Astrocyte (in vitro differentiated cells and primary cell): Measurements from ENCODE around the gene VSTM1. TPM values are rescaled to one million over a fixed set of nuclear protein-coding genes. Genes with fewer than 3 reads are reported as not detected.

ENCODE experiments used
- DNase-seq: peaks from one replicate; pipeline ENCODE4 v3.0.0-alpha.2; 2010; ENCODE audit warnings: low read depth
- FAIRE-seq: peaks from 2 replicates; lab custom pipeline; 2011; peaks lifted over from hg19 to GRCh38; lab: Jason Lieb, UNC
- H2AFZ ChIP-seq: 2 replicates; pipeline ENCODE4 v1.6.0; 2012; ENCODE audit warnings: low read depth, low read length, inconsistent platforms
- H3K27ac ChIP-seq: 2 replicates; pipeline ENCODE4 v1.5.1; 2011; ENCODE audit warnings: low read depth, low read length, inconsistent platforms
- H3K27me3 ChIP-seq: 2 replicates; pipeline ENCODE4 v1.6.0; 2011; ENCODE audit warnings: low read length, inconsistent platforms; ENCODE audit not compliant: insufficient read depth
- H3K36me3 ChIP-seq: 2 replicates; pipeline ENCODE4 v1.5.1; 2011; ENCODE audit warnings: low read length, inconsistent platforms; ENCODE audit not compliant: insufficient read depth
- H3K4me1 ChIP-seq: 2 replicates; pipeline ENCODE4 v1.5.1; 2011; ENCODE audit warnings: low read length, inconsistent platforms; ENCODE audit not compliant: insufficient read depth
- H3K4me2 ChIP-seq: 2 replicates; pipeline ENCODE4 v1.6.0; 2012; ENCODE audit warnings: low read length, inconsistent platforms
- H3K4me3 ChIP-seq: 2 replicates; pipeline ENCODE4 v1.5.1; 2011; ENCODE audit warnings: low read depth, mild to moderate bottlenecking, low read length, inconsistent platforms; ENCODE audit not compliant: insufficient read depth
- H3K79me2 ChIP-seq: 2 replicates; pipeline ENCODE4 v1.6.0; 2012; ENCODE audit warnings: mild to moderate bottlenecking, low read length, inconsistent platforms; ENCODE audit not compliant: insufficient read depth
- H3K9ac ChIP-seq: 2 replicates; pipeline ENCODE4 v1.6.0; 2012; ENCODE audit warnings: mild to moderate bottlenecking, low read length, inconsistent platforms
- H3K9me3 ChIP-seq: 2 replicates; pipeline ENCODE4 v1.5.1; 2012; ENCODE audit warnings: low read depth, mild to moderate bottlenecking, low read length, inconsistent platforms; ENCODE audit not compliant: insufficient read depth
- H4K20me1 ChIP-seq: 2 replicates; pipeline ENCODE4 v1.6.0; 2012; ENCODE audit warnings: low read length, inconsistent platforms; ENCODE audit not compliant: insufficient read depth
- H3K27ac Mint-ChIP-seq: one replicate; pipeline ENCODE4 v1.8.0; 2021; ENCODE audit warnings: mild to moderate bottlenecking, mixed read lengths; ENCODE audit not compliant: unreplicated experiment
- H3K27me3 Mint-ChIP-seq: one replicate; pipeline ENCODE4 v1.8.0; 2021; ENCODE audit warnings: low read depth, mixed read lengths; ENCODE audit not compliant: unreplicated experiment
- H3K36me3 Mint-ChIP-seq: one replicate; pipeline ENCODE4 v1.8.0; 2021; ENCODE audit warnings: low read depth, mixed read lengths; ENCODE audit not compliant: unreplicated experiment
- H3K4me1 Mint-ChIP-seq: one replicate; pipeline ENCODE4 v1.8.0; 2021; ENCODE audit warnings: low read depth, mixed read lengths; ENCODE audit not compliant: unreplicated experiment
- H3K4me3 Mint-ChIP-seq: one replicate; pipeline ENCODE4 v1.8.0; 2021; ENCODE audit warnings: mild to moderate bottlenecking, moderate library complexity, mixed read lengths; ENCODE audit not compliant: unreplicated experiment
- H3K9me3 Mint-ChIP-seq: one replicate; pipeline ENCODE4 v1.8.0; 2021; ENCODE audit warnings: mild to moderate bottlenecking, mixed read lengths; ENCODE audit not compliant: unreplicated experiment
- CTCF ChIP-seq: IDR thresholded peaks from 2 replicates; pipeline ENCODE4 v1.5.1; 2011; ENCODE audit warnings: low read depth, mild to moderate bottlenecking, inconsistent platforms, low read length, moderate library complexity; ENCODE audit not compliant: insufficient read depth
- EZH2 ChIP-seq: IDR thresholded peaks from 2 replicates; pipeline ENCODE4 v1.6.1; 2012; ENCODE audit warnings: mild to moderate bottlenecking, low read length, inconsistent platforms; ENCODE audit not compliant: insufficient read depth
- total RNA-seq: library from RNA; stranded (reverse); gene quantifications from 2 replicates; pipeline ENCODE4 v1.2.1, GENCODE V29; 2021

The VSTM1 gene
- total RNA-seq, 1 donor from 2014 or later: 0.68 TPM

- Histone ChIP-seq H3K9me3 (no peaks in the 10 kb centered on the region), H3K4me1 (peaks cover 4% of the 10 kb centered on the region), H3K79me2 (no peaks in the 10 kb centered on the region), H3K9ac (no peak overlapping the region), H3K4me2 (no peak overlapping the region), H3K36me3 (no peaks in the 10 kb centered on the region), H3K27me3 (peaks cover 16% of the 10 kb centered on the region), H3K27ac (no peak overlapping the region), H3K4me3 (no peak overlapping the region), H2AFZ (no peak overlapping the region), H4K20me1 (no peaks in the 10 kb centered on the region)
- Mint-ChIP-seq H3K9me3 (peaks cover 5% of the 10 kb centered on the region), H3K4me1 (peaks cover 7% of the 10 kb centered on the region), H3K4me3 (no peak overlapping the region), H3K27ac (no peak overlapping the region), H3K27me3 (peaks cover 43% of the 10 kb centered on the region), H3K36me3 (no peaks in the 10 kb centered on the region)
- FAIRE-seq (no peak), DNase-seq (no peak)
- TF ChIP-seq EZH2 (no peak), CTCF (no peak)
Observed at GRCh38 chr19:54001496-54001895, 62.2 kb downstream of the VSTM1 start.

- no peaks in the 10 kb centered on the region for H3K79me2 ChIP-seq
- peaks cover 57% of the 10 kb centered on the region for H3K27me3 Mint-ChIP-seq
- H3K4me3 ChIP-seq: no peak overlapping the region
- H3K36me3 ChIP-seq: no peaks in the 10 kb centered on the region
- H2AFZ ChIP-seq: no peak overlapping the region
- FAIRE-seq (no peak), DNase-seq (no peak)
- no peak overlapping the region for H3K4me3 Mint-ChIP-seq
- no peak overlapping the region for H3K4me2 ChIP-seq
- H3K4me1 ChIP-seq: peaks cover 4% of the 10 kb centered on the region
- H3K36me3 Mint-ChIP-seq: no peaks in the 10 kb centered on the region
- no peaks in the 10 kb centered on the region for H4K20me1 ChIP-seq
- no peak overlapping the region for H3K27ac Mint-ChIP-seq
- no peak for TF ChIP-seq EZH2
- no peak for TF ChIP-seq CTCF
- peaks cover 5% of the 10 kb centered on the region for H3K9me3 Mint-ChIP-seq
- no peak overlapping the region for H3K9ac ChIP-seq
- no peak overlapping the region for H3K27ac ChIP-seq
- peaks cover 16% of the 10 kb centered on the region for H3K27me3 ChIP-seq
- H3K4me1 Mint-ChIP-seq: peaks cover 11% of the 10 kb centered on the region
- H3K9me3 ChIP-seq: no peaks in the 10 kb centered on the region
Observed at GRCh38 chr19:53999694-54000093, 64.0 kb downstream of the VSTM1 start.

- Histone ChIP-seq H3K4me2 (no peak overlapping the region), H2AFZ (no peak overlapping the region), H3K9ac (no peak overlapping the region), H3K79me2 (no peaks in the 10 kb centered on the region), H3K4me3 (no peak overlapping the region), H3K4me1 (peaks cover 4% of the 10 kb centered on the region), H3K36me3 (no peaks in the 10 kb centered on the region), H3K9me3 (no peaks in the 10 kb centered on the region), H3K27ac (no peak overlapping the region), H3K27me3 (peaks cover 21% of the 10 kb centered on the region), H4K20me1 (no peaks in the 10 kb centered on the region)
- TF ChIP-seq EZH2: no peak
- Mint-ChIP-seq H3K36me3 (no peaks in the 10 kb centered on the region), H3K9me3 (peaks cover 8% of the 10 kb centered on the region), H3K4me1 (peaks cover 11% of the 10 kb centered on the region), H3K27me3 (peaks cover 71% of the 10 kb centered on the region), H3K27ac (no peak overlapping the region), H3K4me3 (no peak overlapping the region)
- no peak for DNase-seq
- no peak for FAIRE-seq
Observed at GRCh38 chr19:53998223-53998622, 65.5 kb downstream of the VSTM1 start.
